GM18951 (cell line): Measurements from ENCODE around the gene STX18.
"Not testable (repeated sequence)": the region's sequence is repeated elsewhere in the genome, so short reads cannot be mapped to it uniquely, and the experiment has no call there.

Experiments used
- POLR2A ChIP-seq: IDR thresholded peaks from 4 replicates; pipeline ENCODE4 v1.6.1; 2011; ENCODE audit warnings: mild to moderate bottlenecking; ENCODE audit not compliant: insufficient read length, insufficient read depth; ENCODE audit errors: extremely low read depth
- in situ Hi-C: fragments of 300-500 bp; cut with MboI; formaldehyde crosslinking; loops from one replicate; pipeline ENCODE4 v1.12.0; 2022; ENCODE audit warnings: low sequenced_read_pairs, mixed read lengths, inconsistent platforms; ENCODE audit not compliant: unreplicated experiment

Gene STX18

GRCh38 chr4:4472344-4472958 lies 69.4 kb downstream of the STX18 start:
- TF ChIP-seq POLR2A, result no peak

GRCh38 chr4:4471195-4471594 lies 70.7 kb downstream of the STX18 start:
- in situ Hi-C loops, result no loop called here
- no peak for TF ChIP-seq POLR2A

More at GRCh38 chr4:4472344-4472958, 69.4 kb downstream of the STX18 start:
- in situ Hi-C loops, result no loop called here

- TF ChIP-seq POLR2A, result no peak
- in situ Hi-C loops, result no loop called here
These were observed 71.6 kb downstream of the STX18 start for GRCh38 chr4:4470208-4470607.

GRCh38 chr4:4465238-4465637 lies 76.6 kb downstream of the STX18 start:
- in situ Hi-C loops, result not testable (repeated sequence)

GRCh38 chr4:4462970-4463369 lies 78.9 kb downstream of the STX18 start:
- in situ Hi-C loops, result no loop called here
- no peak for TF ChIP-seq POLR2A

GRCh38 chr4:4461850-4462249 lies 80.0 kb downstream of the STX18 start:
- in situ Hi-C loops, result no loop called here
- no peak for TF ChIP-seq POLR2A

GRCh38 chr4:4461178-4461577 lies 80.7 kb downstream of the STX18 start:
- in situ Hi-C loops, result no loop called here
- no peak for TF ChIP-seq POLR2A

- no peak for TF ChIP-seq POLR2A
- in situ Hi-C loops, result no loop called here
These were observed 81.1 kb downstream of the STX18 start for GRCh38 chr4:4460759-4461158.

- in situ Hi-C loops, result no loop called here
These were observed 82.7 kb downstream of the STX18 start for GRCh38 chr4:4459181-4459580.

GRCh38 chr4:4457803-4458553 lies 83.9 kb downstream of the STX18 start:
- TF ChIP-seq POLR2A, result no peak
- in situ Hi-C loops, result no loop called here

More at GRCh38 chr4:4459181-4459580, 82.7 kb downstream of the STX18 start:
- TF ChIP-seq POLR2A, result no peak

- TF ChIP-seq POLR2A, result no peak
- in situ Hi-C loops, result no loop called here
These were observed 84.9 kb downstream of the STX18 start for GRCh38 chr4:4456816-4457578.

GRCh38 chr4:4456351-4456750 lies 85.5 kb downstream of the STX18 start:
- no peak for TF ChIP-seq POLR2A
- in situ Hi-C loops, result no loop called here

GRCh38 chr4:4455210-4455865 lies 86.5 kb downstream of the STX18 start:
- no peak for TF ChIP-seq POLR2A
- in situ Hi-C loops, result no loop called here
